ENCODE results near the gene CCDC184. TPM values are rescaled to one million over a fixed set of nuclear protein-coding genes. Genes with fewer than 3 reads are reported as not detected.

CCDC184 gene
- total RNA-seq, 1 experiment from 2014 or later = 0.13 TPM

- Histone ChIP-seq H2BK20ac (ENCODE audit: low read depth, low read length, poor library complexity, severe bottlenecking) (no peak overlapping the region), H3K4ac (ENCODE audit: low read depth, low read length) (no peak overlapping the region), H3K79me2 (ENCODE audit: insufficient read depth, low read length) (no peaks in the 10 kb centered on the region), H2AK5ac (ENCODE audit: insufficient read length, low read length) (no peak overlapping the region), H3K79me1 (ENCODE audit: insufficient read depth, low read depth, low read length, poor library complexity, severe bottlenecking) (no peaks in the 10 kb centered on the region), H3K18ac (ENCODE audit: insufficient read length, low read depth, low read length) (no peak overlapping the region), H3K23me2 (ENCODE audit: insufficient read length, low read depth, low read length, poor library complexity, severe bottlenecking) (peaks cover 5% of the 10 kb centered on the region), H2AFZ (ENCODE audit: low read length) (no peak overlapping the region), H3K14ac (ENCODE audit: insufficient read depth, low read length) (no peak overlapping the region), H4K8ac (replicated peaks; ENCODE audit: insufficient read length, low read depth, low read length) (no peak overlapping the region), H2BK120ac (ENCODE audit: low read depth, low read length, poor library complexity, severe bottlenecking) (no peak overlapping the region), H3T11ph (ENCODE audit: low read length) (no peak overlapping the region), H3K4me2 (ENCODE audit: insufficient read depth, insufficient read length, low read length) (no peak overlapping the region), H2BK15ac (ENCODE audit: low read depth, low read length) (no peak overlapping the region), H3K27me3 (ENCODE audit: insufficient read depth, low read length) (no peaks in the 10 kb centered on the region; the same call in 1 of the 2 replicates), H3K23ac (ENCODE audit: insufficient read length, low read depth, low read length) (no peak overlapping the region), H4K91ac (ENCODE audit: insufficient read length, low read depth, low read length) (no peak overlapping the region), H3K9ac (ENCODE audit: extremely low read depth, insufficient read length, low read length) (no peak overlapping the region), H4K20me1 (ENCODE audit: control insufficient read depth, insufficient read depth, insufficient read length) (no peaks in the 10 kb centered on the region), H3K27ac (ENCODE audit: insufficient read length, low read depth, low read length) (no peak overlapping the region), H3K9me3 (ENCODE audit: control insufficient read depth, low read depth, low read length) (no peaks in the 10 kb centered on the region), H4K5ac (ENCODE audit: insufficient read length, low read depth, low read length) (no peak overlapping the region), H3K56ac (ENCODE audit: insufficient read length, low read depth, low read length) (no peak overlapping the region), H2BK5ac (ENCODE audit: insufficient read length, low read length) (no peak overlapping the region), H2BK12ac (ENCODE audit: insufficient read length, low read depth, low read length) (no peak overlapping the region), H3K4me1 (ENCODE audit: insufficient read depth, low read length) (peaks cover 7% of the 10 kb centered on the region)
- Mint-ChIP-seq H3K4me1 (peaks cover 31 to 34% of the 10 kb centered on the region in 2 experiments), H3K4me3 (no peak overlapping the region), H3K27ac (no peak overlapping the region), H3K36me3 (ENCODE audit: insufficient read depth in 1 of 3, low read depth in 3 of 3) (no peaks in the 10 kb centered on the region), H3K27me3 (ENCODE audit: low read depth) (peaks cover 57% of the 10 kb centered on the region), H3K9me3 (no peaks in the 10 kb centered on the region; a peak in 1 of 5 replicates)
- no peak for TF ChIP-seq CTCF (conservative IDR thresholded peaks at IDR 0.05)
- DNase-seq = no peak
- no CpG with 5 or more reads among the region's 4 CpGs for WGBS (ENCODE audit: extremely low coverage, insufficient read length, low lambda C conversion rate)
Measured at GRCh38 chr12:48177982-48178381, 5.5 kb upstream of the CCDC184 start.

All from H9 (cell line).